DMS153 treated with DMSO at 0.1 percent for 48 hours (cell line): ENCODE data around the gene GPX1.
"Not testable (repeated sequence)": the region's sequence is repeated elsewhere in the genome, so short reads cannot be mapped to it uniquely, and the experiment has no call there.

Source experiments
- DNase-seq: peaks from one replicate; lab custom pipeline; 2025; ENCODE audit not compliant: unreplicated experiment; lab: John Stamatoyannopoulos, UW

The GPX1 gene

DNA sequence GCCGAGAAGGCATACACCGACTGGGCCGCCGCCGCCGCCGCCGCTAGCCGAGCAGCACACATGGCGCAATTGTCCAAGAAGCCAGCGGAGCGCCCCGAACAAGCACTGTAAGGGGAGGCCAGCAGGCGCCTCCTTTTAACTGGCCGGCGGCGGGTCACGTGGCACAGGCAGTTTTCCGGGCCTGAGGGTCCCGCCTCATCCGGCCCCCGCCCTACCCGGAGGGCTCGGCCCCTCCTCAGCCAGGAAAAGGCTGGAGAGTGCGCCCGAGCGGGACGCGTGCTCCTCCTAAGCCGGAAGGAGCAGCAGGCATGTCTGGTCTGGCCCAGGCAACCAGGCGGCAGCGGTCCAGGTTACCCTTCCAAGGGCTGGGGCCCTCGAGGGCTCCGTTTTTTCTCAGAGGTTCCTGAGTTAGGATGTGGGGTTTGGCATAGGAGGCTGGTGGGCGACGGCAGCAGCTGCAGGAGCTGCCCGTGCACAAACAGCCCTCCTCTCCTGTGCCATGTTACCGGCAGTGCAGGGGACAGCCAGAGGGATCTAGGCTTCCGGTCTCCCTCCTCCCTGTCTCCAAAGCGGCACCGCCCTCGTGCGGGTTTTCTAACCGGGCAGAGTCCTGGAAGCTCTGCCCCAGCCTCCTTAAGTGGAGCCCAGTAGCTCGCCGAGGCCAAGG is at the start of gene GPX1:
GPX1 (minus strand) TSS at position 137 of the 667 bp plus-strand sequence; CDS start at position 62, 75 bp downstream.
- DNase-seq, result peak; percentile 26

- DNase-seq, result no peak
Measured at GRCh38 chr3:49406571-49407565, 48.7 kb upstream of the GPX1 start.

- DNase-seq, result not testable (repeated sequence)
Measured at GRCh38 chr3:49405570-49405969, 47.4 kb upstream of the GPX1 start.

DNA sequence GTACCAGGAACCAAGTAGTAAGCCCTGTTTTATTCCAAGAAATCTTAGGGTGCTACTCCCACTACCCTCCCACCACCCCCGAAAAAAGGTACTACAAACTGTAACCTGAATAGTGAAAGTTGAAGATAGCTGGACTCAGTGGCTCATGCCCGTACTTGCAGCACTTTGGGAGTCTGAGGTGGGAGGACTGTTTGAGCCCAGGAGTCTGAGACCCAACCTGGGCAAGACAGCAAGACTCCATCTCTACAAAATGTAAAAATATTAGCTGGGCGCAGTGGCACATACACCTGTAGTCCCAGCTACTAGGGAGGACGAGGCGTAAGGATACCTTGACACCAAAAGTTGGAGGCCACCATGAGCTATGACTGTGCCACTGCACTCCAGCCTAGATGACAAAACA is 45.7 kb upstream of the GPX1 start:
- no peak for DNase-seq

DNA sequence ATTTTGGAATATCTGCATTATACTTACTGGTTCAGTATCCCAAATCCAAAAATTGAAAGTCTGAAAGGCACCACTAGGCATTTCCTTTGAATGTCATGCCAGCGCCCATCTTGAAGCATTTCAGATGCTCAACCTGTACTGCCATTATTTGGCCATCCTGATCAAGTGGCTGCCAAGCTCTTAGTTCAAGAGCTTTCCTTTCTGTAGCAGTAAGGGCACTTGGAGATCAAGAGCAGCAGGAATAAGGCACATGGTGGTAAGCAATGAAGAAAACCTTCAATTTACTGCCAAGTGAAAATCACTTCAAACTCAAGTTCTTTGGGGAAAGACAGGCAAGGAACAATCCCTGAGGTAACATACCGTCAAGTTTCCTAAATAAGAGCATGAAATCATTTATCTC is 43.6 kb upstream of the GPX1 start:
- DNase-seq, result no peak

GRCh38 chr3:49399461-49399860 is 41.3 kb upstream of the GPX1 start:
- no peak for DNase-seq

GRCh38 chr3:49397470-49397869 is 39.3 kb upstream of the GPX1 start:
- no peak for DNase-seq

DNA sequence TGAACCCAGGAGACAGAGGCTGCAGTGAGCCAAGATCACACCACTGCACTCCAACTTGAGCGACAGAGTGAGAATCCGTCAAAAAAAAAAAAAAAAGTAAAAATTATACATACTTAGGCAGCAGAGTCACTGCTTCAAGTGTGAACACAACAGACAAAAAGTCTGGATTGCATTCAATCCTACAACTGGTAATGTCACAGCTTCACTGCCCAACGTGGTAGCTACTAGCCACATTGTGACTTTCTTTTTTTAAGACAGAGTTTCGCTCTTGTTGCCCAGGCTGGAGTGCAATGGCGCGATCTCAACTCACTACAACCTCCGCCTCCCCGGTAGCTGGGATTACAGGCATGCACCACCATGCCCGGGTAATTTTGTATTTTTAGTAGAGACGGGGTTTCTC is 33.2 kb upstream of the GPX1 start:
- DNase-seq, result not testable (repeated sequence)

DNA sequence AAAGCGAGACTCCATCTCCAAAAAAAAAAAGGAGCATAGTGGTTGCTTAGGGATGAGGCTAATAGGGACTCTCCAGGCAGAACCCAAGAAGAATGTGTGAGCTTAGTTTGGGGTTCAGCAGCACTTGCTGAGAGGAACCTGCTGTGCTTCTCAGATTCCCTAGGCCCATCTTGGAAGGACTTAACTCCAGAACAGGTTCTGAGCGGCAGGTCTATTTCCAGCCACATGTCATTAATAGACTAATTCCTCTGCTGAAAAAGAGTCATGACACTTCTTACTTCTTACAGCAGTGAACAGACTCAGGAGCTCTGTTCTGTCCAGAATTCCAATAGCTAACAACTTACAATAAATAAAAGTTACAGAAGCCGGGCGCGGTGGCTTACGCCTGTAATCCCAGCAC is 31.1 kb upstream of the GPX1 start:
- no peak for DNase-seq

- no peak for DNase-seq
Measured at GRCh38 chr3:49388289-49388820, 30.2 kb upstream of the GPX1 start.

GRCh38 chr3:49387721-49388120 is 29.6 kb upstream of the GPX1 start:
- DNase-seq, result no peak

DNA sequence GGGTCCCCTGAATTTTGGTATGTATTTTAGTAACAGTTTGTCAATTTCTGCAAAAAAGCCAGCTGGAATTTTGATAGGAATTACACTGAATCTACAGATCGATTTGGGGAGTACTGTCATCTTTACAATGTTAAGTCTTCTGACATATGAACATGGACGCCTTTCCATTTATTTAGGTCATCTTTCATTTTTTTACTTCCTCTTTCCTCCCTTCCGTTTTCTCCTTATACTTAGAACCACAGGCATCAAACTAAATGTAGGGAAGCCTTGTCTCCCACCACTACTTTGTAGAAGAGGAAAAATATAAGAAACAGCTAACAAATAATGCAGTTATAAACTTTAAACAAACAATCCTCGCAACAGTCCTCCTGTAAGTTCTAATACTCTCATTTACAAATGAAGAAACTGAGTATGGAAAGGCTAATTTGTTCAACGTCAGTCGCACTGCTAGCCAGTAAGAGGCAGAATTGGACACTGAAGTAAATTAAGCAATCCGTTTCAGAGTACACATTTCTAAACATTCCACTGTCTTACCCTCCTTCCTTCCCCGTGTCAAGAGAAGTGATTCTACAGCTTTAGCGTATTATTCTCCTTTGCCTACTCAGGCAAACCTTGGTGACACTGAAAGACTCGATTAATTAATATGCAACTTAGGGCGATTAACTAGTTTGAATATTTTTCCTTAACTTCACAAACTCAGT is 28.1 kb upstream of the GPX1 start:
- DNase-seq, result no peak

DNA sequence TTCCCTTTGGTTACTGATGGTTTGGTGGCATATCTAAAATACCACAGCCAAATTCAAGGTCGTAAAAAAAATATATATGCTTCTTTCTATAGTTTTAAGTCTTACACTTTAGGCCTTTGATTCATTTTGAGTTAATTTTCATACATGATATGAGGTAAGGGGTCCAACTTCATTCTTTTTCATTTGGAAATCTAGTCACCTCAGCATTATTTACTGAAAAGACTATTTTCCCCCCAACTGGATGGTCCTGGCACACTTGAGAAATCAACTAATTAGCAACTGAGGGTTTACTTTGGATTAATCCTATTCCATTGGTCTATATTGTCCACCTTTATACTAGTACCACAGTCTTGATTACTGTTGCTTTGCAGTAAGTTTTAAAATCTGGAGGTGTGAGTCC is 27.5 kb upstream of the GPX1 start:
- no peak for DNase-seq

DNA sequence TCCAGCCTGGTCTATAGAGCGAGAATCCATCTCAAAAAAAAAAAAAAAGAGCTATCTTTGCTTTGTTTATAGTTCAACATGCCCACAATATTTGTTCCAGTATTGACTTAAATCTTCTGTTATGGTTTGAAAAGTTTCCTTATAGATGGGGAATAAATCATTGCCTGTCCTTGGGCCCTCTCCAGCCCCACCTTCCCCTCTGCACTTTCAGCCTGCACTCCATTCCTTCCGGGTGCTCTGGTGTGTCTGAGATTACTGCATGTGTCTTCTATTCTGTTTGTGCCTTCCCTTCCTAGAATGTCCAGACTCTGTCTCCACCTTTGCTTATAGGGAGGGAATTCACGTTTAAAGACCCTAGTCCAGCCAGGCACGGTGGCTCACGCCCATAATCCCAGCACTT is 25.2 kb upstream of the GPX1 start:
- no peak for DNase-seq

- no peak for DNase-seq
Measured at GRCh38 chr3:49378249-49378895, 20.2 kb upstream of the GPX1 start.

DNA sequence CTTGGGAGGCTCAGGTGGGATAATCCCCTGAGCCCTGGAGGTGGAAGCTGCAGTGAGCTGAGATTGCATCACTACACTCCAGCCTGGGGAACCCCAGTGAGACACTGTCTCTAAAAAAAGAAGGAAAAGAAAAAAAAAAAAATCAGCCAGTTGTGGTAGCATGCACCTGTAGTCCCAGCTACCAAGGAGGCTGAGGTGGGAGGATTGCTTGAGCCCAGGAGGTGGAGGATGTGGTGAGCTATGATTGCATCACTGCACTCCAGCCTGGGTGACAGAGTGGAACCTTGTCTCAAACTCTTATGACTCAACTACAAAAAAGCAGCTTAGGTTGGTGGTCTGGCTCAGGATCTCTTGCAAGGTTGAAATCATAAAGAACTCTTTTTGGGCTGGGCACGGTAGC is 19.3 kb upstream of the GPX1 start:
- DNase-seq, result no peak

GRCh38 chr3:49371946-49372345 is 13.8 kb upstream of the GPX1 start:
- DNase-seq, result no peak

DNA sequence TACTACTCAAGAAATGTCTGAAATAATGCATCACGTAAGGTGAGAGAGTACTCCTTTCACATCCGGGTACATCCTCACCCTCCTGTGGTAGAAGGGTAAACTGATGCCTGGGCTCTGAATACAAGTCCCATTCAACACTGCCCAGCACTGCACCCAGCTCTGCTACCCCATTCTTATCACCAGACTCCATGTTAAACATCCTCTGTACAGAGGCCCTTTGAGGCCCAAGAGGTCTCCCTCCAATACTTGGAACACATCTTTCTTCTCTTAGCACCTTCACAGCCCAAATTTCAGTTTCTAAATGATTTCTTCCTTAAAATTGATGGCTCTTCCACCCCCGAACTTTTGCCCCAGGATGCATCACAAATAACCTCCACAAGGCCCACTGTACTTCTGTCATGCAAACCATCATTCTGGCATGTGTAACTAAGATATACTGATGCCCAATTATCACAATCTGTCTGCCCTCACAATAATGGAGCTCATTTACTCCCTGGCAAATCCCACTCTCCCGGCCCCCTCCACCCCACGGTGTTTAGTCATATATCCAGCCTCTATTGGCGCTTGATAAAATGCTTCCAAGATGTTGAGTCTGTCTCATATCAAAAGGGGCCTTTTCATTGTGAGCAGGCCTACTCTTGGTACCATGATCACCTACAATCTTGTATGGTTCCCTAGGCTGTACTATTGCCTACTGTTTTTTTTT is 12.6 kb upstream of the GPX1 start:
- DNase-seq, result no peak

DNA sequence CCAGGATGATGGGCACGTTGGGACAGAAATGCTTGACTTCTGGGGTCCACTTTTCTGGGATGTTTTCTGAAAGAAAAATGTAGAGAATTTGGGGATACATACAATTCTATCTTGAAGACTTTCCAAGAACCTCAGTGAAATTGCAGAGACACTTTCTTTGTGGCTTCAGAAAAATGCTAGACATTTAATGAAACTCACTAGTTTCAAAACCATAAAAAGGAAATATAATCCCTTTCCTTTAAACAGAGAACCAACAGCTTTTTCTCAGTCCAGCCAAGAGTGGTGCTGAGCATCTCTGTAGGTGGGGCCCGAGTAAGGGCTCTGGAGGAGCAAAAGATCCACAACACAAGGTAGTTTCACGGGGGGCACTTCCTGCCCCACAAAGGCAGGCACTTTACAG is 4.4 kb upstream of the GPX1 start:
- DNase-seq, result no peak

DNA sequence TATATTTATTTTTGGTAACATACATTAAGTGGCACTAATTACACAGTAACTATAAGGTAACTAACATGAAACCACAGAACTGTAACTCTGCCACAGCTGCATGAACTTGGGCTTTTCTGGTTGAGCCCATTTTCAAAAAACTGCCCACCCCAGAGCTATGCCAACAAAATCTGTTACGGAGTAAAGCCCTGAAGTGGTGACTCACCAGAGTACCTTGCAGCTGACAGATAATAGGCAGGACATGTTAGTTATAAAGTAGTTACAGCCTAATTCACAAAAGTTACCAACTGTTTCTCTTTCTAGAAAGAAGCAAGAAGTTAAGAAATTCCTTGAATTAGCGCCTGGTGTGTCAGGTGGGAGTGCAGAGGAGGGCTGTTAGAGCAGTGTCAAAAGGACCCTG is 1.5 kb upstream of the GPX1 start:
- no peak for DNase-seq
